ENCODE data around the gene CHRNA1.
A peak's percentile ranks its signal among the peaks of the same experiment; 100 is the strongest.

CHRNA1 gene

GRCh38 chr2:174759381-174760065 is 4.7 kb downstream of the CHRNA1 start:
- no peak for DNase-seq

GRCh38 chr2:174756743-174757142 is 7.5 kb downstream of the CHRNA1 start:
- DNase-seq, result no peak

GRCh38 chr2:174753038-174753633 is 11.1 kb downstream of the CHRNA1 start:
- no peak for DNase-seq

- DNase-seq, result no peak
These were observed 11.8 kb downstream of the CHRNA1 start for GRCh38 chr2:174752403-174753037.

GRCh38 chr2:174750923-174751441 is 13.3 kb downstream of the CHRNA1 start:
- DNase-seq, result no peak

GRCh38 chr2:174749793-174750192 is 14.5 kb downstream of the CHRNA1 start:
- DNase-seq, result no peak

- peak; percentile 20 for DNase-seq
These were observed 15.3 kb downstream of the CHRNA1 start for GRCh38 chr2:174748948-174749347.

- no peak for DNase-seq
These were observed 19.1 kb downstream of the CHRNA1 start for GRCh38 chr2:174745142-174745541.

- DNase-seq, result no peak
These were observed 20.2 kb downstream of the CHRNA1 start for GRCh38 chr2:174744111-174744510.

- no peak for DNase-seq
These were observed 23.6 kb downstream of the CHRNA1 start for GRCh38 chr2:174740721-174741120.

GRCh38 chr2:174738841-174739240 is 25.4 kb downstream of the CHRNA1 start:
- DNase-seq, result no peak

- DNase-seq, result no peak
These were observed 32.7 kb downstream of the CHRNA1 start for GRCh38 chr2:174731546-174731945.

GRCh38 chr2:174730698-174731018 is 33.6 kb downstream of the CHRNA1 start:
- DNase-seq, result no peak

GRCh38 chr2:174729797-174730697 is 34.2 kb downstream of the CHRNA1 start:
- no peak for DNase-seq

GRCh38 chr2:174728096-174728495 is 36.2 kb downstream of the CHRNA1 start:
- no peak for DNase-seq

- DNase-seq, result no peak
These were observed 38.1 kb downstream of the CHRNA1 start for GRCh38 chr2:174726212-174726611.

- DNase-seq, result no peak
These were observed 41.2 kb downstream of the CHRNA1 start for GRCh38 chr2:174722942-174723592.

- DNase-seq, result no peak
These were observed 45.3 kb downstream of the CHRNA1 start for GRCh38 chr2:174719016-174719415.

GRCh38 chr2:174718591-174718990 is 45.7 kb downstream of the CHRNA1 start:
- no peak for DNase-seq

- DNase-seq, result no peak
These were observed 46.4 kb downstream of the CHRNA1 start for GRCh38 chr2:174717916-174718315.

GRCh38 chr2:174717273-174717672 is 47.0 kb downstream of the CHRNA1 start:
- no peak for DNase-seq

- DNase-seq, result no peak
These were observed 47.5 kb downstream of the CHRNA1 start for GRCh38 chr2:174716785-174717184.

- DNase-seq, result no peak
These were observed 50.6 kb downstream of the CHRNA1 start for GRCh38 chr2:174713686-174714085.

All from amniotic stem cell (primary cell).